Central memory CD8-positive, alpha-beta T cell (primary cell): Measurements from ENCODE around the gene GTF2F1.

Source experiments
- ATAC-seq: fragments of 150-1000 bp; cut with Tn5 transposase; replicated peaks from 2 replicates; pipeline ENCODE4 v1.10.0; 2022; ENCODE audit warnings: mild to moderate bottlenecking, moderate FRiP score, moderate number of reproducible peaks; ENCODE audit not compliant: poor library complexity, severe bottlenecking; ENCODE audit errors: extremely low read depth
- DNase-seq, 2 donors: peaks; one replicate each; pipeline ENCODE4 v3.0.0; 2021; ENCODE audit warnings: low spot score in 2 of 2
- H3K27ac Mint-ChIP-seq: one replicate; pipeline ENCODE4 v1.8.0; 2022; ENCODE audit warnings: low read depth, mild to moderate bottlenecking, moderate library complexity, mixed read lengths
- H3K27me3 Mint-ChIP-seq: one replicate; pipeline ENCODE4 v1.8.0; 2022; ENCODE audit warnings: mixed read lengths
- H3K36me3 Mint-ChIP-seq: one replicate; pipeline ENCODE4 v1.8.0; 2022; ENCODE audit warnings: mild to moderate bottlenecking, moderate library complexity, mixed read lengths; ENCODE audit not compliant: insufficient read depth
- H3K4me1 Mint-ChIP-seq: one replicate; pipeline ENCODE4 v1.8.0; 2022; ENCODE audit warnings: mixed read lengths
- H3K4me3 Mint-ChIP-seq: one replicate; pipeline ENCODE4 v1.8.0; 2022; ENCODE audit warnings: mild to moderate bottlenecking, moderate library complexity, mixed read lengths
- H3K9me3 Mint-ChIP-seq: one replicate; pipeline ENCODE4 v1.8.0; 2022; ENCODE audit warnings: mixed read lengths

Gene GTF2F1

GRCh38 chr19:6392221-6393073 is 517 bp downstream of the GTF2F1 start:
- Mint-ChIP-seq H3K27me3 (no peaks in the 10 kb centered on the region), H3K9me3 (no peaks in the 10 kb centered on the region), H3K36me3 (peaks cover 46% of the 10 kb centered on the region), H3K4me1 (peaks cover 29% of the 10 kb centered on the region), H3K4me3 (peak overlapping the region; percentile 81), H3K27ac (peak overlapping the region; percentile 95)
- DNase-seq (no peak), ATAC-seq (no peak)

- peaks cover 15% of the 10 kb centered on the region for H3K4me1 Mint-ChIP-seq
- DNase-seq, result no peak
- ATAC-seq, result no peak
- H3K9me3 Mint-ChIP-seq, result no peaks in the 10 kb centered on the region
- peaks cover 69% of the 10 kb centered on the region for H3K36me3 Mint-ChIP-seq
- no peaks in the 10 kb centered on the region for H3K27me3 Mint-ChIP-seq
- H3K4me3 Mint-ChIP-seq, result no peak overlapping the region
- no peak overlapping the region for H3K27ac Mint-ChIP-seq
Observed at GRCh38 chr19:6387372-6387771, 5.6 kb downstream of the GTF2F1 start.

- no peaks in the 10 kb centered on the region for H3K4me1 Mint-ChIP-seq
- H3K4me3 Mint-ChIP-seq, result no peak overlapping the region
- H3K9me3 Mint-ChIP-seq, result no peaks in the 10 kb centered on the region
- ATAC-seq, result no peak
- no peak overlapping the region for H3K27ac Mint-ChIP-seq
- H3K36me3 Mint-ChIP-seq, result peaks cover 70% of the 10 kb centered on the region
- DNase-seq, result no peak
- H3K27me3 Mint-ChIP-seq, result no peaks in the 10 kb centered on the region
Observed at GRCh38 chr19:6384381-6384780, 8.6 kb downstream of the GTF2F1 start.

- no peaks in the 10 kb centered on the region for H3K9me3 Mint-ChIP-seq
- H3K4me1 Mint-ChIP-seq, result no peaks in the 10 kb centered on the region
- peak overlapping the region; percentile 67 for H3K27ac Mint-ChIP-seq
- H3K27me3 Mint-ChIP-seq, result no peaks in the 10 kb centered on the region
- H3K36me3 Mint-ChIP-seq, result peaks cover 65% of the 10 kb centered on the region
- DNase-seq, result no peak
- no peak for ATAC-seq
- no peak overlapping the region for H3K4me3 Mint-ChIP-seq
Observed at GRCh38 chr19:6383188-6383587, 9.8 kb downstream of the GTF2F1 start.

- no peaks in the 10 kb centered on the region for H3K9me3 Mint-ChIP-seq
- no peaks in the 10 kb centered on the region for H3K27me3 Mint-ChIP-seq
- DNase-seq (no peak), ATAC-seq (no peak)
- H3K4me3 Mint-ChIP-seq, result no peak overlapping the region
- no peaks in the 10 kb centered on the region for H3K4me1 Mint-ChIP-seq
- H3K27ac Mint-ChIP-seq, result no peak overlapping the region
- peaks cover 55% of the 10 kb centered on the region for H3K36me3 Mint-ChIP-seq
Observed at GRCh38 chr19:6381030-6381750, 11.8 kb downstream of the GTF2F1 start.

GRCh38 chr19:6379744-6380143 is 13.2 kb downstream of the GTF2F1 start:
- H3K4me1 Mint-ChIP-seq, result no peaks in the 10 kb centered on the region
- no peaks in the 10 kb centered on the region for H3K27me3 Mint-ChIP-seq
- DNase-seq, result no peak
- no peak overlapping the region for H3K4me3 Mint-ChIP-seq
- no peak for ATAC-seq
- H3K9me3 Mint-ChIP-seq, result no peaks in the 10 kb centered on the region
- no peak overlapping the region for H3K27ac Mint-ChIP-seq
- H3K36me3 Mint-ChIP-seq, result peaks cover 42% of the 10 kb centered on the region

GRCh38 chr19:6378486-6378885 is 14.5 kb downstream of the GTF2F1 start:
- Mint-ChIP-seq H3K36me3 (peaks cover 35% of the 10 kb centered on the region), H3K4me3 (no peak overlapping the region), H3K27me3 (no peaks in the 10 kb centered on the region), H3K9me3 (no peaks in the 10 kb centered on the region), H3K27ac (no peak overlapping the region), H3K4me1 (peaks cover 5% of the 10 kb centered on the region)
- ATAC-seq (no peak), DNase-seq (no peak)

GRCh38 chr19:6378041-6378440 is 14.9 kb downstream of the GTF2F1 start:
- Mint-ChIP-seq H3K9me3 (no peaks in the 10 kb centered on the region), H3K27me3 (no peaks in the 10 kb centered on the region), H3K27ac (no peak overlapping the region), H3K4me3 (no peak overlapping the region), H3K4me1 (peaks cover 7% of the 10 kb centered on the region), H3K36me3 (peaks cover 32% of the 10 kb centered on the region)
- ATAC-seq, result no peak
- DNase-seq, result no peak

GRCh38 chr19:6376512-6377190 is 16.3 kb downstream of the GTF2F1 start:
- DNase-seq, result no peak
- peaks cover 26% of the 10 kb centered on the region for H3K36me3 Mint-ChIP-seq
- no peak overlapping the region for H3K4me3 Mint-ChIP-seq

GRCh38 chr19:6375411-6376010 is 17.5 kb downstream of the GTF2F1 start, which contains the start of gene PSPN:
Gene PSPN, minus strand, starts transcription at chr19:6375933. Its CDS starts 84 bp downstream, at chr19:6375849.
- H3K9me3 Mint-ChIP-seq, result no peaks in the 10 kb centered on the region
- H3K4me3 Mint-ChIP-seq, result peak within 1 kb of the TSS; percentile 7
- no peaks in the 10 kb centered on the region for H3K27me3 Mint-ChIP-seq
- no peak within 1 kb of the TSS for H3K27ac Mint-ChIP-seq
- DNase-seq (no peak), ATAC-seq (no peak)
- peaks cover 14% of the 10 kb centered on the region for H3K4me1 Mint-ChIP-seq
- H3K36me3 Mint-ChIP-seq, result peaks cover 19% of the 10 kb centered on the region

More at GRCh38 chr19:6376512-6377190, 16.3 kb downstream of the GTF2F1 start:
- ATAC-seq, result no peak
- no peaks in the 10 kb centered on the region for H3K27me3 Mint-ChIP-seq
- H3K27ac Mint-ChIP-seq, result no peak overlapping the region
- no peaks in the 10 kb centered on the region for H3K9me3 Mint-ChIP-seq
- peaks cover 14% of the 10 kb centered on the region for H3K4me1 Mint-ChIP-seq

- H3K4me3 Mint-ChIP-seq, result peak overlapping the region; percentile 7
- DNase-seq (no peak), ATAC-seq (no peak)
- H3K27ac Mint-ChIP-seq, result no peak overlapping the region
- no peaks in the 10 kb centered on the region for H3K9me3 Mint-ChIP-seq
- peaks cover 15% of the 10 kb centered on the region for H3K36me3 Mint-ChIP-seq
- no peaks in the 10 kb centered on the region for H3K27me3 Mint-ChIP-seq
- peaks cover 16% of the 10 kb centered on the region for H3K4me1 Mint-ChIP-seq
Observed at GRCh38 chr19:6374711-6375410, 18.1 kb downstream of the GTF2F1 start.
